GM12891 (cell line): ENCODE measurements around the gene LYRM9.

ENCODE experiments used
- POLR2A ChIP-seq: IDR thresholded peaks from 2 replicates; pipeline ENCODE4 v1.6.1; 2011; ENCODE audit warnings: low read depth, low read length, control low read depth
- POLR2AphosphoS5 ChIP-seq: IDR thresholded peaks from 2 replicates; pipeline ENCODE4 v1.6.1; 2011; ENCODE audit warnings: low read depth, low read length, control low read depth
- TAF1 ChIP-seq: IDR thresholded peaks from 2 replicates; pipeline ENCODE4 v1.6.1; 2011; ENCODE audit warnings: low read depth, low read length, control low read depth

DNA sequence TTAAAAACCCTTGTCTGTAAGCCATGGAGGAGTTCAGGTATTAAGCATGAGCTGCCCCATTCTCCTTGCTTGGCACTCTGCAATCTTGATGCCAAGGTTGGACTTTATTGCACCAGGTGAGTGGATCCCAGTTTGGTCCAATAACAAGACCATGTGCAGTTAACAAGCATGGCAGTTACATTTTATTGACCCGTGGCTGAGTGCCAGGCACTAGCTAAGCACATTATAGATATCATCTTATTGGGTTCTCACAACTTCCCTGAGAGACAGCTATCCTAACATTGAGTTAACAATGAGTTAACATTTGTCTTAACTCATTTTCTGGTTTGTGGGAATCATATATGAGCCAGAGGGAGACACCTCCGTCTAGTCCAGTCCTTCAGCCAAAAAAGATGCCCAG, 21.8 kb downstream of the LYRM9 start:
- TF ChIP-seq POLR2A (no peak), POLR2AphosphoS5 (no peak), TAF1 (no peak)
